ENCODE data around the gene CYTH2.

The CYTH2 gene, protein sequence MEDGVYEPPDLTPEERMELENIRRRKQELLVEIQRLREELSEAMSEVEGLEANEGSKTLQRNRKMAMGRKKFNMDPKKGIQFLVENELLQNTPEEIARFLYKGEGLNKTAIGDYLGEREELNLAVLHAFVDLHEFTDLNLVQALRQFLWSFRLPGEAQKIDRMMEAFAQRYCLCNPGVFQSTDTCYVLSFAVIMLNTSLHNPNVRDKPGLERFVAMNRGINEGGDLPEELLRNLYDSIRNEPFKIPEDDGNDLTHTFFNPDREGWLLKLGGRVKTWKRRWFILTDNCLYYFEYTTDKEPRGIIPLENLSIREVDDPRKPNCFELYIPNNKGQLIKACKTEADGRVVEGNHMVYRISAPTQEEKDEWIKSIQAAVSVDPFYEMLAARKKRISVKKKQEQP
- total RNA-seq: 82.0 to 119 reads per million in 2 donors

DNA sequence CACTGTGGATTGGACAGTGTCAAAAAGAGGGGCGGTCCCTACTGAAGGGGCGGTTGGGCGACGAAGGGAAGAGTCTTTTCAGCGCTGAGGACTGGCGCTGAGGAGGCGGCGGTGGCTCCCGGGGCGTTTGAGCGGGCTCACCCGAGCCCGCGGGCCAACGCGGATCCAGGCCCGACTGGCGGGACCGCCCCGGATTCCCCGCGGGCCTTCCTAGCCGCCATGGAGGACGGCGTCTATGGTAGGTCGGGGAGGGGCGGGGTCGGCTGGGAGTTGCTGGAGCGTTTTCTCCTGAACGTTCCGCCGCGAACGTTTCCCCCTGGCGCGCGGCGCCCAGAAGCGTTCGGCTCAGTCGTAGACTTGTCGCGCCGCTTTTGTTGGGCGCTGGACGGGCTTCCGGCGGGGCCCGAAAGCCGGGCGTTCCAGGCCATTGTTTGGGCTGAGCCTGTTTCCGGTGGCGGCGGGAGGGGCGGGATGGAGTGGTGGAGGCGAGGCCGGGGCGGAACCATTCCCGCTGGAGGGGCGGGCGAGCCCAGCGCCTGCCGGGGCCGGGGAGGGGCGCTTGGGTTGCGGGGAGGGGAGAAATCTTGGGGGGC lies at the start of gene CYTH2:
Gene CYTH2, plus strand, starts transcription at position 81 of the 593 bp plus-strand sequence. Its CDS starts 139 bp downstream, at position 220.
- peak; percentile 63 for DNase-seq

DNA sequence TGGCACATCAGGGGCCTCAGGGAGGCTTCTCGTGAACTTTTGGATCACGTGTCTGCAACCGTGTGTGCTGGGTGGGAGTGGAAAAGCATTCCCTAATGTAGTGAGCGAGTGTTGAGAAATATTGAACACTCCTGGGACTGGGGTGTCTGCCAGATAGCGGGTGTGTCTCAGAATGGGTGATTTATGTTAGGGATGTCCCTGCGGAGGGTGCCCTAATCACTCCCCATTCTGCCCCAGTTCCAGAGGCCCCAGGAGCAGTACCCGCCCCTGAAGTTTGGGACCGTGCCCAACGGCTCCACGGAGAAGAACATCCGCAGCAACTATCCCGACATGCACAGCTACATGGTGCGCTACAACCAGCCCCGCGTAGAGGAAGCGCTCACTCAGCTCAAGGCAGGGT lies 47.6 kb upstream of the CYTH2 start:
- no peak for DNase-seq

DNA sequence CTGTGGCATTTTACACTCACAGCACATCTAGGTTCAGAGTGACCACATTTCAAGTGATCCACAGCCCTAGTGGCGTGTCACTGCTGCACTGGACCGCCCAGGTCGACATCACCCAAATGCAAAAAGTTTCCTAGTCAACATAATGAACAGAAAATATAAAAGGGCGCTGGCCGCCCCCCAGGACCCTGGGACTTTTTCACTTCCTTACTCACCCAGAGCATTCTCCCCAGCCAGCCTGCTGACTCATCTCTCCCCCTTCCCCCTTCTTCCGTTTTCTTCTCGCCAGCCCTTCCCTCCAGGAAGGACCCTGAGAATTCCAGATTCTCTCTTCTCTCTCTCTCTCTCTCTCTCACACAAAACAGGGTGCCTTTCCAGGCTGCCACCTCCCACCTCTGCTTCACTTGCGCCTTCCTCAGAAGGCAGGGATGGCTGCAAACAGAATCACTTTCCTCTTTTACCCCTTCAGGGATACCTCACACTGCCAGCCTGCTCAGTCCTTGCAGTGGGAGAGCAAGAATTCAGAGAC lies 44.4 kb upstream of the CYTH2 start:
- no peak for DNase-seq

DNA sequence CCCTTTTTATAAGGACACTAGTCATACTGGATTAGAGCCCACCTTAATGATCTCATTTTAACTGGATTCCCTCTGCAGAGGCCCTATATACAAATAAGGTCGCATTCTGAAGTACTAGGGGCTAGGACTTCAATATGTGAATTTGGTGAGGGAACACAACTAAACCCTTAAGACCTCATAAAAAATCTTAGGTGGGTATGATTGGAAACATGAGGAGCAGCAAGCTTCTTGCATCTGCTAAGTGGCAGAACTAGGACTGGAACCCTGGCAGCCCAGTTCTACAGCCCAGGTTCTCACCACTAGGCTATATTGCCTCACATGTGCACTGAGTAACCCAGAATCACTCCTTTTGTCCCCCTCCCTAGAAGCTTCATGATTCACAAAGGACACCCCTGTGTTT lies 40.5 kb upstream of the CYTH2 start:
- DNase-seq: no peak

DNA sequence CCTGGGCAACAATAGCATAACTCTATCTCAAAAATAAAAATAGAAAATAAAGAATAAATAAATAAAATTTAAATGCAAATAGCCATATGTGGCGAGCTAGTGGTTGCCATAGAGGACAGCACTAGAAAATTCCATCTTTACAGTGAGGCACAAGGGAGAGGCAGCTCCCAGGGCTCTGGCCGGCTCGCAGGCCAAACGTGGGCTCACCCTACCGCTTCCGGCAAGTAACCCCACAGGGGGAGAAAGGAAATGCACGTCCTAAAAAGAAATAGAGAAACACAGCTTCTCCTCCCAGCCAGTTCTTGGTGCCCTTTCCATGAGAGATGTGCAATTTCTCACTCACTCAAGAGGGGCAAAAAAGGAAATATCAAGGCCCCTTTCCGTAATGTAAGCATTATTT lies 35.8 kb upstream of the CYTH2 start:
- DNase-seq: no peak

DNA sequence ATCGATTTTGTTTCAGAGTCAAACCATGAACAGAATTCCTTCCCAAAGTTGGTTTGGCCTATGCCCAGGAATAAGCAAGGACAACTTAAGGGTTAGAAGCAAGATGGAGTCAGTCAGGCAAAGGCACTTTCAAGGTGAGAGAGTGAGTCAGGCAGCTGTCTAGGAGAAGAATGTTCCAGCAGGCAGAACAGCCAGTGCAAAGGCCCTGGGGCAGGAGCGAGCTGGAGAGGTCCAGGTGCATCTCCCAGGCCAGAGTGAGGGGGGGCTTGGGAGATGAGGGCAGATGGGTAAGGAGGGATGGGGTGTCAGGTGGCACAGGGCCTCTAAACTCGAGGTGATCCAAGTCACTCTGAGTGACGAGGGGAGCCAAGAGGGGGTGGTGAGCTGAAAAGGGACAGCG lies 32.6 kb upstream of the CYTH2 start:
- no peak for DNase-seq

DNA sequence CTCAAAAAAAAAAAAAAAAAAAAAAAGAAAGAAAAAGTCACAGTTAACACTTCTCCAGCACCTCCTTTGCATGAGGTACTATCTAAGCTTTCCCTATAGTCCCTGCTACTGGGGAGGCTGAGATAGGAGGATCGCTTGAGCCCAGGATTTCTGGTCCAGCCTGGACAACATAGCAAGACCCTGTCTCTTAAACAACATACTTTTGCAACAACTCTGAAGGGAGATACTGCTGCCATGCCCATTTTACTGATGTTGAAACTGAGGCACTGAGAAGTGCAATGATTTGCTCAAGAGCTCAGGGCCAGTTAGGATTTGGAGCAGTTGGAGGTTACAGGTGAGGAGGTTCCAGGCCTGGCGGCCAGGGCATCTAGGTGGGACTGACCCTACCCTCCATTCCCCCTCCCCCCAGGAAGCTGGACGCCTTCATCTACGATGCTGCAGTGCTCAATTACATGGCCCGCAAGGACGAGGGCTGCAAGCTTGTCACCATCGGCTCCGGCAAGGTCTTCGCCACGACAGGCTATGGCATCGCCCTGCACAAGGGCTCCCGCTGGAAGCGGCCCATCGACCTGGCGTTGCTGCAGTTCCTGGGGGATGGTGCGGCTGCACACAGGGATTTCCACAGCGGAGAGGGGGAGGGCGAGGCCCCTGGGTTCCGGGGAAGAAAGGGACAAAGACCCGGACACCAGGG lies 27.7 kb upstream of the CYTH2 start:
- no peak for DNase-seq

DNA sequence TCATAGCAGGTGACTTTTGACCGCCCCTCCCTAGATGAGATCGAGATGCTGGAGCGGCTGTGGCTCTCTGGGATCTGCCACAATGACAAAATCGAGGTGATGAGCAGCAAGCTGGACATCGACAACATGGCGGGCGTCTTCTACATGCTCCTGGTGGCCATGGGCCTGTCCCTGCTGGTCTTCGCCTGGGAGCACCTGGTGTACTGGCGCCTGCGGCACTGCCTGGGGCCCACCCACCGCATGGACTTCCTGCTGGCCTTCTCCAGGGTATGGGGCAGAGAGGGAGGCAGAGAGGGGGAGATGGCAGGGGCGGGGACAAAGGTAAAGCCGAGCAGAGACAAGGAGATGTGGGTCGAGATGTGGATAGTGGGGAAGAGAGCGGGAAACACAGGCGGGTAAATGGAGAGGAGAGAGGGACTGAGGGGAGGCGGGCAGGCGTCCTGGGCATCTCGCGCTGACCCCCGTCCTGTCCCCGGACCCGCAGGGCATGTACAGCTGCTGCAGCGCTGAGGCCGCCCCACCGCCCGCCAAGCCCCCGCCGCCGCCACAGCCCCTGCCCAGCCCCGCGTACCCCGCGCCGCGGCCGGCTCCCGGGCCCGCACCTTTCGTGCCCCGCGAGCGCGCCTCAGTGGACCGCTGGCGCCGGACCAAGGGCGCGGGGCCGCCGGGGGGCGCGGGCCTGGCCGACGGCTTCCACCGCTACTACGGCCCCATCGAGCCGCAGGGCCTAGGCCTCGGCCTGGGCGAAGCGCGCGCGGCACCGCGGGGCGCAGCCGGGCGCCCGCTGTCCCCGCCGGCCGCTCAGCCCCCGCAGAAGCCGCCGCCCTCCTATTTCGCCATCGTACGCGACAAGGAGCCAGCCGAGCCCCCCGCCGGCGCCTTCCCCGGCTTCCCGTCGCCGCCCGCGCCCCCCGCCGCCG lies 26.8 kb upstream of the CYTH2 start:
- DNase-seq: no peak

DNA sequence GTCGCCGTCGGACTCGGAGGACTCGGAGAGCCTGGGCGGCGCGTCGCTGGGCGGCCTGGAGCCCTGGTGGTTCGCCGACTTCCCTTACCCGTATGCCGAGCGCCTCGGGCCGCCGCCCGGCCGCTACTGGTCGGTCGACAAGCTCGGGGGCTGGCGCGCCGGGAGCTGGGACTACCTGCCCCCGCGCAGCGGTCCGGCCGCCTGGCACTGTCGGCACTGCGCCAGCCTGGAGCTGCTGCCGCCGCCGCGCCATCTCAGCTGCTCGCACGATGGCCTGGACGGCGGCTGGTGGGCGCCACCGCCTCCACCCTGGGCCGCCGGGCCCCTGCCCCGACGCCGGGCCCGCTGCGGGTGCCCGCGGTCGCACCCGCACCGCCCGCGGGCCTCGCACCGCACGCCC lies 25.9 kb upstream of the CYTH2 start:
- DNase-seq: no peak

DNA sequence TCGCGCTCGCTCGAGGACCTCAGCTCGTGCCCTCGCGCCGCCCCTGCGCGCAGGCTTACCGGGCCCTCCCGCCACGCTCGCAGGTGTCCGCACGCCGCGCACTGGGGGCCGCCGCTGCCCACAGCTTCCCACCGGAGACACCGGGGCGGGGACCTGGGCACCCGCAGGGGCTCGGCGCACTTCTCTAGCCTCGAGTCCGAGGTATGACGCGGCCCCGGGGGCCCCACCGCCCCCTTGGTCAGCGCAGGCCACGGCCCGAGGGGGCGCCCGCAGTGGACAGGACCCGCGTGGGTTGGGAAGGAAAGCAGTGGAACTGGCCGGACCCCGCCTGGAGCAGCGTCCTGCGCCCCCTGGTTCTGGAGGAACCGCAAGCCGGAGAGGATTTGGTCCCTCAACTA lies 25.4 kb upstream of the CYTH2 start:
- DNase-seq: no peak

DNA sequence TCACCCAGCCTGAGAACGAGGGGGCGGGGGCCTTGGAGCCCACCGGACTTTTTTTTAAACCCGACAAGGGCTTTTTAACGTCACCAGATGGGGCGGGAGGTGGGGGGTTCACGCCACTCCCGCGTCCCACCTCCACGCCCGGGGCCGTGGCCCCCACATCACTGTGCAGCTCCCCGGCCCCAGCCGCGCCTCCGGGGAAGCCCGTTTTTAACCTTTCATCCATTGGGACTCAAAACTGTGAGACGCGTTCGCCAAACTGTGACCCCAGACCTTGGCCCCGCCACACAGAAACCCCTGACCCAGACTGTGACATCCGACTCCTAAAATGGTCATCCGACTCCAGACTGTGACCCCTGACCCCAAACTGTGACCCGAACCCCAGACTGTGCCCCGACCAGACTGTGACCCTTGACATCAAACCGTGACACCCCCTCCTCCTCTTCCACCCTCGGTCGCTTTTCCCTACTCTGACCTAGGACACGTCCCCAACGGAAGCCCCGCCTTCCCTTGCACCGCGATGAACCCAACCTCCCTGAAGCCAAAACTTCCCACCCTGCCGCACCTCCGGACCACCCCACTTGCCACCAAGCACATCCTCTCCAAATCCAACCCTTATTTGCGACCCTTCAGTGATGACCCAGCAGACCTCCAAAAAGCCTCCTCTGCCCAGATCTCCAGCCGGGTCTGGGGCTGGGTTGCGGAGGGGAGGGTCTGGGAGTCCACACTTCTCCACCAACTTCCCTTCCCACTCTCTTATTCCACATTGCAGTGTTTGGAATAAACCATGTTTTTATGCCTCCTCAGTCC lies 24.8 kb upstream of the CYTH2 start:
- no peak for DNase-seq

DNA sequence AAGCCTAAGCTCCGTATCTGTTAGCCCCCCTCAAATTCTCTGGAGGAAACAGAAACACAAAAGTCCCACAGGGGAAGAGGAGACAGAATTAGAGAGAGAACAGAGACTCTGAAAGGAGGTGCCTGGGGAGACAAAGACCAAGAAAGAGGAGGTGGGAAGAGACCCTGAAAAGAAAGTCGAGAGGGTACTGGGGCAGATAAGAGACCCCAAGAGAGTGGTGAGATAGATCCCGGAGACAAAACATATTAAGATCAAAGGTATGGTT lies 24.3 kb upstream of the CYTH2 start:
- no peak for DNase-seq

DNA sequence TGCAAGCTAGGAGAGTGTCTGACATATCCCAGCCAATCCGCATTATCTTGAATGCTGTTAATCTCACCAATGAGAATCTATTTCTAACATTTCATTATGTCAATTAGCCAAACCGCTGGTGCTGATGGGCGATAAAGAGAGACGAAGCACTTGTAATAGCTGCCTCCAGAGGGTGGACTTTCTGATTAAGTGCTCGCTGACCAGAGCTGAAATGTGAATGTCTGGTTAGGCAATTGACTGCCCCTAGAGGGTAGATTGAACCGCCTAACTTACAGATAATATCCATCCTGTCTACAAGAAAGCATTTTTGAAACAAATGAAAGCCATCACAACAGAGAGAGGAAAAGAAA lies 23.9 kb upstream of the CYTH2 start:
- no peak for DNase-seq

DNA sequence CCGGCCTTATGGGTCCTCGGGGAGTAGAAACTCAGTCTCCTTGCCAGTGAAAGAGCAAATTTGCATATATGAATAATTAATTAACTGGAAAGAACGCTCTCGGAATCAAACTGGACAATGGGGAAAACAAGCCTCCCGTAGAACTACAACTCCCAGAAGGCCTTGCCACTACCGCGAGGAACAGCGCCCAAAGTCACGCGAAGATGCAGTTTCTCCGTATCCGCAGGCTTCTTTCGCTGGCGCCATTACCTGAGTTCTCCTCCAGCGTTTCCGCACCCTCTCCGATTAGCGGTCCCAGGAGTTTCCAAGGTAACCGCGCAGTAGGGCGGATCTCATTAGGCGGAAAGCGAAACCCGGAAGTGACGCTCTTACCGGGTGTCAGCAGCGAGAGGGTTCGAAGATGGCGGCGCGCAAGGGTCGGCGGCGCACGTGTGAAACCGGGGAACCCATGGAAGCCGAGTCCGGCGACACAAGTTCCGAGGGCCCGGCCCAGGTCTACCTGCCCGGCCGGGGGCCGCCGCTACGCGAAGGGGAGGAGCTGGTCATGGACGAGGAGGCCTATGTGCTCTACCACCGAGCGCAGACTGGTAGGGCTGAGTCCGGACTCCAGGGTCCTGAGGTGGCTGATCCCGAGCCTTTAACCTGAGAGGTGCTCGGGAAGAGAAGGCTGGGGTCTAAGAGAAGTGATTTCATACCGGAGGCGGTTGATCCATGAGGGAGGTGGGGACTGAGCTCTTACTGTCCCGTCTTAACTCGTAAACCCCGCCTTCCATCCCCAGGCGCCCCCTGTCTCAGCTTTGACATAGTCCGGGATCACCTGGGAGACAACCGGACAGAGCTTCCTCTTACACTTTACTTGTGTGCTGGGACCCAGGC lies 23.3 kb upstream of the CYTH2 start, which contains the start of gene GRWD1:
Gene GRWD1, plus strand, starts transcription at position 378 of the 876 bp plus-strand sequence. Its CDS starts 23 bp downstream, at position 401.
- DNase-seq: peak; percentile 56

DNA sequence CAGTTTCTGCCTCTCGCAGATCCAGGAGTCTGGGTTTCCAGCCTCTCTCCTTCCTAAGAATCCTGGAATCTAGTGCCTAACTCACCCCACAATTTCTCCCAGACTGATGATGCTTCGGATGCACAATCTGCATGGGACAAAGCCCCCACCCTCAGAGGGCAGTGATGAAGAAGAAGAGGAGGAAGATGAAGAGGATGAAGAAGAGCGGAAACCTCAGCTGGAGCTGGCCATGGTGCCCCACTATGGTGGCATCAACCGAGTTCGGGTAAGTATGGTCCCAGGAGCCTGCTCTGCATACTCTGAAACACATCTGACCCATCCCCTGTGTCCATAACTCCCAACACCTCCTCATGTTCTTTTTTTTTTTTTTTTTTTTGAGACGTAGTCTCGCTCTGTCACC lies 22.6 kb upstream of the CYTH2 start:
- no peak for DNase-seq

DNA sequence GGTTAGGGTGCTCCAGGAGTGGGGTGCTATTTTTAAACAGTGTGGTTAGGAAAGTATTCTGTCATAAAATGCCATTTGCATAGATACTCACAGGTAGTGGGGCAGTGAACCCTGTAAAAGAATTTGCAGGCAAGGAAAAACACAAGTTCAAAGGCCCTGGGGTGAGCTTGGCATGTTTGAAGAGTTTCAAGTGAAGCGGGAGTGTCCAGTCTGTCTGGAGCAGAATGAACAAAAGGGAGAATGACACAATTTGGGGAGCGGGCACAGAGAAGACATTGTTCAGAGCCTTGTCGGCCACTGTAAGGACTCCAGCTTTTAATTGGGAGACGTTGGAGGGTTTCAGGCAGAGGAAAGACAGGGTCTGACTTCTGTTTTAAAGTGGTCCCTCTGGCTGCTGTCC lies 20.6 kb upstream of the CYTH2 start:
- DNase-seq: no peak

DNA sequence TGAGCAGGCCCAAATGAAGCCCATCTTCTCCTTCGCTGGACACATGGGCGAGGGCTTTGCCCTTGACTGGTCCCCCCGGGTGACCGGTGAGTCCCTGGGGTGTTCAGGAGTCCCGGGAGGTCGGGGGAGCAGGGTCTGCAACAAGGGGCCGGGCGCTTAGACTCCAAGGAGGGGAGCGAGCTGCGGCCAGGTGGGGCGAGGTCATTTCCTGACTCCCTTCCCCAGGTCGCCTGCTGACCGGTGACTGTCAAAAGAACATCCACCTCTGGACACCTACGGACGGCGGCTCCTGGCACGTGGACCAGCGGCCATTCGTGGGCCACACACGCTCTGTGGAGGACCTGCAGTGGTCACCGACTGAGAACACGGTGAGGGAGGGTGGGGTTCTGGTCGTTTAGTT lies 18.7 kb upstream of the CYTH2 start:
- no peak for DNase-seq

DNA sequence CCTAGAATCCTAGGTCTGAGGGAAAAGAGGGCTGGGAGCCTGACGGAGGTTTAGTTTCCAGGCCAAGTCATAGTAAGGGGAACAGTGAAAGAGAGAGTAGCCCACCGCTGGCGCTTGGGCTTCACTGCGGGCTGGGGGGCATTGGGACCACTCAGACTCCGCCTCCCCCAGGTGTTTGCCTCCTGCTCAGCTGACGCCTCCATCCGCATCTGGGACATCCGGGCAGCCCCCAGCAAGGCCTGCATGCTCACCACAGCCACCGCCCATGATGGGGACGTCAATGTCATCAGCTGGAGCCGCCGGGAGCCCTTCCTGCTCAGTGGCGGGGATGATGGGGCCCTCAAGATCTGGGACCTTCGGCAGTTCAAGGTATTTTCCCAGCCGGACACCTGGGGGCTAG lies 18.3 kb upstream of the CYTH2 start:
- DNase-seq: no peak

DNA sequence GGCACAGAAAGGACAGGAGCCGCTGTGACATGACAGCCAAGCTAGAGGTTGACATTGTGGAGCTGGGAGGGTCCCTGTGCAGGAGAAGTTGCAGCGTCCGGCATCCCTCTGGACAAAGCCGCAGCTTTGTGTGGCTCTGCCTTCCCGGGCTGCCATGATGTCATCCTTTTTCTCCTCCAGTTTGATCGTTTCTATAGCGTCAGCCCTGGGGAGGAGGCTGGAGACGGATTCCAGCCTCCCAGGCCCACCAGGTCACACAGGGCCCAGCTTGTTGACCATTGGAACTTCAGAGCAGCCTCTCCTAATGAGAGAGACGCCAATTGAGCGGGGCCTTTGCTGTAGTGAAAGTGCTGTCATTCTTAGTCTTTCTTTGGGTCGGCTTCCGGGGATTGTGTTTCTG lies 17.5 kb upstream of the CYTH2 start:
- no peak for DNase-seq

DNA sequence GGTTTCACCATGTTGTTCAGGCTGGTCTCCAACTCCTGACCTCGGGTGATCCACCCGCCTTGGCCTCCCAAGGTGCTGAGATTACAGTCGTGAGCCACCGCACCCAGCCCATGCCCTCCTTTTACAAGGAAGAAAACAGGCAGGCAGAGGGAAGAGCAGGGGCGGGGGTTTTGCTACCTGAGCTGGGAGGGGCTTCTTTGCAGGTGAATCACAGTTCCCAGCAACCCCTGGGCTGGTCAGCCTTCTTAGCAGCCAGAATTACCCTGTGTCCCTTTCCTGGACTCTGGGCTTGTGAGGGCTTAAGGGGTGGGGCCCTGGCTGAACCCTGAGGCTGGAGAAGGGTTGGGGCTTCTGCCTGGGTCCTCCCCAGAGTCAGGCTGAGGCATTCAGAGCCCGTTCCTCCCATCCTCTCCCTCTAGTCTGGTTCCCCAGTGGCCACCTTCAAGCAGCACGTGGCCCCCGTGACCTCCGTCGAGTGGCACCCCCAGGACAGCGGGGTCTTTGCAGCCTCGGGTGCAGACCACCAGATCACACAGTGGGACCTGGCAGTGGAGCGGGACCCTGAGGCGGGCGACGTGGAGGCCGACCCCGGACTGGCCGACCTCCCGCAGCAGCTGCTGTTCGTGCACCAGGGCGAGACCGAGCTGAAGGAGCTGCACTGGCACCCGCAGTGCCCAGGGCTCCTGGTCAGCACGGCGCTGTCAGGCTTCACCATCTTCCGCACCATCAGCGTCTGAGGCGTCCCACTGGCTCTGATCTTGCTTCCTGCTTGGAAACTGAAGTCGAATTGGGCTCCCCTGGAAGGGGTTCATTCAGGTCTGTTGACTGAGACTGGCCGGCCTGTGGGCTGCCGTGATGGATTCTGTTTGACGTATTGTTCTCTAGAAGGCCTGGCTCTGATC lies 16.6 kb upstream of the CYTH2 start:
- DNase-seq: no peak

Measured in activated gamma-delta T cell (primary cell).